Stimulated activated CD4-positive, alpha-beta T cell treated with anti-CD3 and anti-CD28 coated beads, Interleukin-15, amount 100 ng/mL, for 1 hour (primary cell): ENCODE measurements around the gene TSHZ2.
"Not testable (repeated sequence)": the region's sequence is repeated elsewhere in the genome, so short reads cannot be mapped to it uniquely, and the experiment has no call there.

Source experiments
- DNase-seq, 2 donors: peaks; one replicate each; pipeline ENCODE4 v3.0.0-alpha.2; 2020; ENCODE audit warnings: low read depth in 1 of 2, low spot score in 1 of 2

The TSHZ2 gene

DNA sequence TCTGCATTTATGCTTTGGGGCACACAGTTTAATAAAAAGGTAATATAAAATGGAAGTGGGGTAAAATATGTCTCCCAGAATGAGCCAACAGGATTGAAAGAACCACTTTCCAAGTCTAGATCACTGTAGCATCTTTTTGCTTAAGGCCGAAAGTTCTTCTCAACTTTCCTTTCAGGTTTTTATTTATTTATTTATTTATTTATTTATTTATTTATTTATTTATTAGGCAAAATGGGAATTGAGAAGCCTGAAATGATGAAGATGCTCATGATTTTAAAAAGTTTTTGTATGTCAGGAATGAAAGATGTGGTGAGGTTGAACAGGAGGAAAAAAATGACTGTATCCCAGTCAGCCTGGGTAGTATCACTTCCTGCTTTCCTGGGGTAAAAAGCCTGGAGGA lies 24.0 kb downstream of the TSHZ2 start:
- no peak for DNase-seq

DNA sequence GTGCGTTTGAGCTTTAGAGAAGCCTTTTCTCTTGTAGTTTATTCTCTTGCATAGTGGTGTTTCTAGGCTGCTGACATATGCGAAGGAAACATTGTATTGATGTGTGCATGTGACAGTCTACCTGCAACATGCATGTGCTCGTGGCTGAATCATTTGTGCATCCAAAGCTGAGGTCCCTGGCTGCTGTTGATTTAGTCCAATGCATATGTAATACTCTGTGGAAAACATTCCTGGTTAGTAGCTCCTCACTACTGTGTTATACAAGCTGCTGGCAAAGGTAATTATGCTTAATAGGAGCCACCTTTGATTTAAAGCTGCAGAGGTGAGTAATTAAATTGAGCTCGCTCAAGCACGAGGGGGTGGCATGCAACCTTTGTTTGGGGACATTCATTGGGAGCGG lies 24.5 kb downstream of the TSHZ2 start:
- DNase-seq = no peak

DNA sequence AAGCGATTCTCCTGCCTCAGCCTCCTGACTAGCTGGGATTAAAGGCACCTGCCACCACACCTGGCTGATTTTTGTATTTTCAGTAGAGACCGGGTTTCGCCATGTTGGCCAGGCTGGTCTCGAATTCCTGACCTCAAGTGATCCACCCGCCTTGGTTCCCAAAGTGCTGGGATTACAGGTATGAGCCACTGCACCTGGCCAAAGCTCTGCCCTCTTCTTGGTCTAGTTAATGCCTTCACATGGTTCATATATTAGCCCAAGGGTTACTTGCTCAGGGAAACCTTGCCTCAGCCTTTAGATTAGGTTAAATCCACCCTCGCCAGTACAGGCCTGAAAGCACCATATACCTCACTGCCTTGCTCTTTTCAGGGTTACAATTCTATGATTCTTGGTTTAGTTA lies 26.1 kb downstream of the TSHZ2 start:
- DNase-seq = no peak

DNA sequence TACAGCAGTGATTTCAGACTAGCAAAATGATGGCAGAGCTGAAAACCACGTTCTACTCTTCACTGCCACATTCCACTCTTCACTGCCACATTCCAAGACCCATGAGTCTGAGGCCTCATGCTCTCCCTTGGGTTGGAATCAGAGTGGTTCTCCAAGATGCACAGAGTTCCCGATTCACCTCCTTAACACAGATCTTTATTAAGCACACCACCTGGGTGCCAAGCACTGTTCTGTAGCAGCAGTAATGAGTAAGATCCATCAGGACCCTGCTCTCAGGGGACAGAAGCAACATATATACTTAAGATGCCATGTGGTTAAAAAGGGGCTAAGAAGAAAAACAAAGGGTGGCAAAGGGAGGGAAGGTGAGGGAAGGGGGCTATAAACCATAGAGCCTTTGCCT lies 26.9 kb downstream of the TSHZ2 start:
- no peak for DNase-seq

DNA sequence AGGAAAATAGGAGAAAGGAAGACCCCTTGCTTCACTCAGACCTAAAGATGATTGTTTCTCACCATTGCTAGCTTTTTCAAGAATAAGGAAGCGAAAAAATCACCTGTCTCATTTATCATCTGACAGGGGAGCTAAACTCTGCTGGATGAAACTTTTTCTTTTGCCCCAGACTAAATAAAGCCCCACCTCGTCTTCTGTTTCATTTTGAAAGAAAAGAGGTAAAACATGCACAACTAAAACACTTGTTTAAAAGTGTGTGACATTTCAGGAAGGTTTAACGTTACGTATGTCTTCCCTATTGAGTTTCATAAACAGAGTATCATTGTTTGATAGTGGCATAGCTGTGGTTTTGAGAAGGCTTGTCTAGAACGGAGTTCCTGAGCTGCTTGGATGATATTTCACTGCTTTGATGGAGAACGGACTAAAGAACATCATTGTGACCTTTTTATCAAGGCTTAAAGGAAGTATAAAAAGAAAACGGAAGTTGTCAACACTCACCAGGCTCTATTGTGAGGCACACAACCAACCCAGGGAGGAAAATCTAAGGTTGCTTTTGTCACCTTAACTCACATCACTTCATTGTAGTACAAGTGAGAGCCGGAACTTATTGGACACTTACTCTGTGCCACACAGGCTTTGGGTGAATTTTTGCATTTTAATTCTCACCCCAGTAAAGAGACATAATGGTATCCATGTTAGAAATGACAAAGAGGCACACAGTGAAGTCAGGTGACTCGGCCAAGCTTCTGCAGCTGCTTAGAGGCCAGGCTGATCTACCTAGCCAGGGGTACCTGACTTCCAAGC lies 29.5 kb downstream of the TSHZ2 start:
- DNase-seq = no peak

DNA sequence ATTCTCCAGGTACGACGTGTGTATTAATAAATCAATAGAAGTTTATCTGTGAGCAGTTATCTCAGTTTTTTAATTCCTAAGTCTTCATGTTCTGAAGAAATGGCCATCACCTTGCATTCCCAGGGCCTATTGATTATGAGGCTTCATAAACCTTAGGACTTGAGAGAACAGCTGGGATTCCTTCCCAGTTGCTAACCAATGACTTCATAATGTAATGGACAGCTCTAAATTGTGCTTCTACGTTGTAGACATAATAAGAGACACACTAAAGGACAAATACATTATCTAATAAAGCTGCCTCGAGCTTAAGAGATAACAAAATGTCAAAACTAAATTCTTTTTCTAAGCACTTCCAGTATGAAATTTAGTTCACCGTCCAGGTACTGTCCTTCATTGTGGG lies 30.6 kb downstream of the TSHZ2 start:
- no peak for DNase-seq

DNA sequence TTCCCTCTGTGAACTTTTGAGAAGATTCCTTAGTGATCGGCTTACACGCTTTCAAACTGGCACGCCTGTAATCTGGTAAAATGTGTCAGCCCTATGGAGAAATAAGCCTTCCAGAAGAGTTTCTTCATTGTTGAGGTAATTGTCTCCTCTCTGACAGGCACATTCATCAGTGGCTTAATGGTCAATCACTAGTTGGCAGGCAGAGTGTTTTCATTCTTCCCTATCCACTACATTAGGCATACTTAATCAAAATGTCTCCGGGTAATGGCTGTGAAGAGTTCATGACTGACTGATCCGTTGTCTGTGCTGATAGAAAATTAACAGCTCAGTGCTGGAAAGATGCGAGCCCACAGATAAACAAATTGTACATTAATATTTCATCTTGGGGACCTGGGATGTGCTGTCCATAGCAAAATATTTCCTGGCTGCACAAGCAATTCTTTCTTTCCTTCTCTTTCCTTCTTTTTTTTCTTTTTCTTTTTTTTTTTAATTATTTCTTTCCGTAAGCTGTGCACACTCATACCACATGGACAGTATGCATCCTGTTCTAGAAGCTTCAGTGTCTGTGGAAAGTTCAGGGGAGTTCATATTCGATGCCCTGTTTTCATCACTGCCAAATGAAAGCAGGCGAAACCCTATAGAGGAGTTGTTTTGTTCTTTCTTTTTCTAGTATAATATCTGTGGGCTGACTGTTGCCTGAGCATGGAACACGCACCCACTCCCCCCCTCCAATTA lies 31.4 kb downstream of the TSHZ2 start:
- DNase-seq = no peak

DNA sequence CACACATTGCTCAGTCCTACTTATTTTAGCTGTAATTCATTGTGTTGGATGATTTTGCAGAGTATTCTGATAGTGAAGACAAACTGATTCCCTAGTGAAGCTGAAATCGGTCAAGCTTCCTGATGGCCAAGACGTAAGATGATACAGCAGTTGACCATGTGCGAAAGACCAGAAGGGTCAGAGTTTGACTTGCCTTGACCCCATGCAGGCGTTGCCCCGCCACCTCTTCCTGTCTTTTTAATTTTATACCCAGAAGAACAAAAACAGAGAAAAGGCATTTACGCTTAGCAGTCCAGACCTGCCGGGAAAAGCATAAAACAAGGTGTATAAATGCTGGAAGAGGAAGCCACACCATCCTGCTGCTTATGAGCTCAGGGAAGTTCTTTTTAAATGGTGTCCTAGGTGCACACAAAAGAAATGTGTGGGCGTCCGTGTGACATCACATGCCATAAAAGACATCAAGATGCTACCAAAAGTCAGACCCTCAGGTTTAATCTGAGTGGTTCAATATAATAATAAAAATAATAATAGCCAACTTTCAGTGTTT lies 32.2 kb downstream of the TSHZ2 start:
- DNase-seq = no peak

DNA sequence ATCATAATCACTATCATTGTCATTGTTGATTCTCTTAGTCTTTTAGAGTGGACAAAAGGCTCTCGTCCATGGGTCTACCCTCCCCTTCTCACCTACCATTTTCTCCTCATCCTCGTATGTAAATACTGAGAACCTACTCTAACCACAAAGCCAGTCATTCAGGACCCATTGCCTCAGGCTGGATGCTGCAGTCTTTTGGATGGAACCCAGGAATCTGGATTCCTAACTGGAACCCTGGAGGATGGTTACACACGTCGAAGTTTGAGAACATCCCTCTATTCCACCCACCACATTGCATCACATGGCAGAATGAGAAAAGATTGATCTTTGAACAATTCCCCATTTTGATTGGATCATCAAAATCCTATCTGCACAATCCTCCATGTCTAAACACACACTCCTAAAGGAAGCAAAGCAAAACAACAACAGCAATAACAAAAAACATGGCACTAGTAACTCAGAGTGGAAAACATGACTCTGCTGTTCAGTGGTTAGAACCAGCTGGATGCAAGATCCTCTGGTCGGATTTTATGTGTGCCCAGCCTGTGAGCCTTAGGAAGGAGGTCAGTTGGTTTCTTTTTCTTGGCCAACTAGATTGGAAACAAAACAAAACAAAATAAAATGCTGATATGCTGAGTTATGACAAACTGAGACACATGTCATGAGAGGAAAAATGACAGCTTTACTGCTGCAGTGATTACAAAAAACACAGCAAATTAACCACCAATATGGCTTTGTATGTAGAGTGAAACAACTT lies 38.0 kb downstream of the TSHZ2 start:
- DNase-seq = no peak

DNA sequence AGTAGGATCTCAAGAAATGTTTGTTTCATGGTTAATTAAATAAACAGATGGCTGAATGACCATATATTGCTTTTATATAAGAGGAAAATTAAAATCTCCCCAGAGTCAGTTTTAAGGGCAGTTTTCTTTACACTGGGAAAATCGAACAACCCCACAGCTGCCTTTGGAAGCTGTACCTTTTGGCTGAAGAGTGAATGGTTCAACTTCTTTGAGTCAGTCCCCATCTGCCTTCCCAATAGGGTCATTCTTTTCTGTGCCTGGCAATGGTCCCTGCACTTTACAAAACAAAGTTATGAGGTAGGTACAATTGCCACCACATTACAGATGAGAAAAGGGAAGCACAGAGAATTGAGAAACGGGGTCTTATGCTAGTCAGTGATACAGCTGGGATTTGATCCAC lies 39.5 kb downstream of the TSHZ2 start:
- no peak for DNase-seq

DNA sequence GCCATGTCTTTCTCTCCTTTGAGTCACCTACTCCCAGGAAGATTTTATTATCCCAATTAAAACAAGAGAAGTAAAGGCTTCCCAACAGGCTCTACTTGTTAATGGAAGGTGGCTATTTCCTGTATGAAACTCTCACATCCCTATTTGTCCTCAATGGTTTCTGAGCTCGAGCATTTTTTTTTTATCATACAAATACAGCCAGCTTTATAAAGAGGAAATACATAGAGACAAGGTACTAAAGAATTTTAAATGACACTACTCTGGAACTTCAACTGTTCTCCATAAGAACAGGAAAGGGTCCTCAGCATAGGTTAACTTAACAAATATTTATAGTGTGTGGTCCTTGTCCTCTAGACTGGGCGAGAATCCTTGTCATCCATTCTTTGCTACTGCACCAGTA lies 41.0 kb downstream of the TSHZ2 start:
- DNase-seq = no peak

DNA sequence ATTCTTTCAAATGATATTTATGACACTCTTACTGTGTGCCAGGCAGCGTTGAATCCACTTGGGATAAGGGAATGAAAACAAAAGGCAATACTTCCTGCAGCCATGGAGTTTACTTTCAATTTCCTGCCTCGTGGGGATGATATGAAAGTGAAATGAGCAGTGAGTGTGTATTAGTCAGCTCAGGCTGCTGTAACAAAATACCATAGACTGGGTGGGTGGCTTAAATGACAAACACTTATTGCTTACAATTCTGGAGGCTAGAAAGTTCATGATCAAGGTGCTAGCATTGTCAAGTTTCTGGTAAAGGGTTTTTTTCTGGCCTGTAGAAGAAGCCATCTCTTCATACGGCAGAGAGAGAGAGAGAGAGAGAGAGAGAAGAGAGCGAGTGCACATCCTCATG lies 41.7 kb downstream of the TSHZ2 start:
- DNase-seq = no peak

DNA sequence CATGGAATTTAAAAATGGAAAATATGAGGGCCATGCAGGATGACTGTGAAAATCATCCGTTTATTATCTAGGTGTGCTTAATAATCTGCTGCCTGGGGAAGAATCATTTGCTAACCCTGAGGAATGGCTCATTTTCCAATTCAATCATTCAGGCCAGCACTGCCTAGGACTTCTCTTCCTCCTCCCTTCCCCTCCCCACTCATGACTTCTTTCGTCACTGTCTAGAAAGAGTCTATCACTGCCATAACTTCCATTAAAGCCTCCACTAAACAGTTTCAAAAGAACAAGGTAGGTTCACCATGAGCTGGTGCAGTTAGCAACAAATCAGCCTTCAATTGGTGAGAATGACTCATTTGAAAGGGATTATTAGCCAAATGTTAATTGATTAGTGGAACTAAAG lies 43.9 kb downstream of the TSHZ2 start:
- DNase-seq = no peak

DNA sequence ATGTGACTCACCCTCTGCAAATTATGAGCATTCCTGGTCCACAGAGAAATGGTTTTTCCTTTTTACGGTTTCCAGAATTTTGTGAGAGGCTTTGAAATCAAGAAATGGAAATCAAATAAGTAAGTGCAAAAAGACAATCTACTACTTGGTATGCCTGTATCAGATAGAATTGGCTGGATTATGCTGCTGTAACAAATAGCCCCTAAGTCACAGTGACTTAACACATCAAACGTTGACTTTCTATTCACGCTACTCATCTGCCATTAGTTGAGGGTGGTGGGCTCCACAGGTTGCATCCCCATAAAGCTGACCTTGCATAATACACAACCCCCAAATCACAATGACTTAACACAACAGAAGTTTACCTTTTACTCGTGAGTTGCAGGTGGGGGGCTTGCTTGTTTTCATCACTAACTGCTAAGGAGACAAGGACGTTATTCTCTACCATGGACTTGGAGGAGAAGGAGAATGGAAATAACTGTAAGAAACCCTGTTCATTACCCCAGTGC lies 44.4 kb downstream of the TSHZ2 start:
- no peak for DNase-seq

DNA sequence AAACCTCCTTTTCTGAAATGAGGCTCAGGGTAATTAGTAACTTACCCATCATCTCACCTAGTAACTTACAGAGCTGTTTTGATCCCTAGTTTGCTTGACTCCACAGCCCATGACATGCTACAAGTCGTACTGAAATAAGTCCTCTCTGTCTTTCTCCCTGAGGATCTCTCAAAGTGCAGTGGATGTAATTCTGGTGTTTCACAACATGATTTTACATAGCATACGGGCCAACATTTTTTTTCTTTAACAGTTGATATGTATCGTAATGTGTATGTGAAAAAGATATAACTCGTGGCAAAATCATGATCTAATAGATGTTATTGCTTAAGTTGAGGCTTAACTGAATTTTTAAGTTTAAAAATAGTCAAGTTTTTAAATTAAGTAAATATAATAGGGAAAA lies 45.0 kb downstream of the TSHZ2 start:
- no peak for DNase-seq

DNA sequence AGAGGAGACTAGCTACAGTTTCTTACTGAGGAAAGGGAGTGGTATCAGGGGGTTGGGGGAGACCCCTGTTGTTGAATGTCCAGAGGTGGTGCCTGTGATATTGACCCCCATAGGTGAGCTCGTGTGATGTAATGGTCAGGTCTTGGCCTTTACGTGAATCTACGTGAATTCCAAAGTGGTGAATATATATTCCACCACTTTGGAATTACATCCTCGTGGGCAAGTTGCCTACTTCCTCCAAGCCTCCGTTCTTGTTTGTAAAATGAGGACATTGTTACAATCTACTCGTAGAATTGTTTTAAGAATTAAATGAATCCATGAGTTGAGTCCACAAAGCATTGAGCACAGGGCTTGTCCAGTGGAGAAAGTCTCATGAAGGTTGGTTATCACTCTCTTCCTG lies 47.3 kb downstream of the TSHZ2 start:
- DNase-seq = no peak

DNA sequence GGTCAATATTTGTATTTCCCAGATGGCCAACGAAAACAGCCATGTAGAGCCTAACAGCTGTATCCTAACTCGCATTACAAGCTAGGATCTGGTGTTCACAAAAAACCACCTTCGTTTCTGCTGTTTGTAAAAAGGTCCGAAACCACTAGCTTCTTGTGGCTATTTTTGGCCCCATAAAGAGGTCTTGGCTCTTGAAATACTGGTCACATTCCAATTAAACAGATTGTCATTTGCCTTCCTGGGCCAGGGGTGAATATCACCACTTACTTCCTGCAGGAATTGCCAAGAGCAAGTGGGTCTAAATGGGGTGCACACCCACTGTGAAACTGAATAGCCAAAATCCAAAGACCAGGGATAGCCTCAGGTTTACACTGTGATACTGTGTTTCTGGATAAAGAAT lies 48.2 kb downstream of the TSHZ2 start:
- no peak for DNase-seq

DNA sequence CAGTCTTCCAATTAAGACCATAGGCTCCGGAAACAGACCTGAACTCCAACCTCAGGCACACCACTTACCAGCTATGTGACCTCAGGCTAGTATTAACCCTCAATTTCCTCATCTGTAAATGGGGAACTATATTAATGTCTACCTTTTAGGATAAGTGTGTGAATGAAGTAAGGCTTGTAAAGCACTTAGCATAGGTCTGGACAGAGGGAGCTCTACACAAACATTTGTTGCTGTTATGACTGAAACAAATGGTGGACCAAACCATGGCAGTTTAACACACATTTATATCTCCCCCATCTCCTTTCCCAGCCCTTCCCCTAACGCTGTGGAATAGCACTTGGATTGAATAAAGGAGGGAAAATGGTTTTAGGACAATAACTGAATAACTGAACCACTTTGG lies 48.7 kb downstream of the TSHZ2 start:
- no peak for DNase-seq

DNA sequence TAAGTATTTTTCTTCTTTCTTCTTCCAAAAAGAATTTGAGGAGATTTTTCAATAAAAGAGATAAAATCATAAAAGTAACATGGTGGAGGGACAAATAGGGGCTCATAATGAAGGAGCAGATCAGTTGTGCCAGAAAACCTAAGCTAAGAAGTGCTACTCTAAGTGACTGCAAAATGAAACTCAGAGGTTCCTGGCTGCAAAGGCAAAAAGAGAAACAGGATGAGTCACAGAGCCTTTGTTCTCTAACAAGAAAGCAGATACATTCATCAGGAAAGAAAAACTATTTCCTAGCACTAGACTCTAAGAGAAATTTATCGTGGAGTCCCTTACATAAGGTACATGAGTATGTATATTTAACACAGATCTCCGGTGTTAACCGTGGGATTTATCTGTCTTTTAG lies 49.8 kb downstream of the TSHZ2 start:
- no peak for DNase-seq

DNA sequence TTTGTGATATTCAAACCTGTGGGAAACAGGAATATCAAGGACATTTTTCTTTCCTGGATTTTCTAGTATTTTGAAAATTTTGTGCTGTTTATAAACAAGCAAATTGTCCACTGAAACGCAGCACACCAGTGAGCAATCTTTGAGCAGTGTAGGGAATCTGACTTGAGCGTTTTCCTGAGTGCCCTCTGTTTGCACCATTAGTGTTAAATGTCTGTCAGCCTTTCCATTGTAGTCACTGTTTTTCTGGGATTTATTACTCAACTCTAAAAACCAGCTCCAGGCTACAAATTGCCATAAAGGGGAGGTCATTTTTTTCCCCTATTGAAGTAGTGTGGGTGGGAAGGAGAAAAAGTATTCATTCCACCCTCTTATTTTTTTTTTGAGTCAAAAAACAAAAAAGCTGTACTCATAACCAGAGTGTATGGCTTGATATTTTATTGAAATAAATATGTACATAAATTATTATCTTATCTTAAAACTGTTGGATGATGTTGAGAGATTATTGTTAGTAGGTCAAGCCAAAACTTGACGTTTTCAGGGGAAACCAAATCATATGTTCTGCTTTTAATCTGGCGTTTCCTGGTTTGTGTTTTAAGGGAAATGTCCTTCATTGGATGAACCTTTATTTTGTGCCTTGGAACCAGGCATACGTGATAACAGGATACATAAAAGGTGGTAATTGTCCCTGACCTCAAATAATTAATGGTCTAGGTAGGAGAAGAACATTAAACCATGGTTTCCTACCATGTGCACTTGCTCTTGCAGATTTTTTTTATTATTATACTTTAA lies 51.8 kb downstream of the TSHZ2 start:
- no peak for DNase-seq

DNA sequence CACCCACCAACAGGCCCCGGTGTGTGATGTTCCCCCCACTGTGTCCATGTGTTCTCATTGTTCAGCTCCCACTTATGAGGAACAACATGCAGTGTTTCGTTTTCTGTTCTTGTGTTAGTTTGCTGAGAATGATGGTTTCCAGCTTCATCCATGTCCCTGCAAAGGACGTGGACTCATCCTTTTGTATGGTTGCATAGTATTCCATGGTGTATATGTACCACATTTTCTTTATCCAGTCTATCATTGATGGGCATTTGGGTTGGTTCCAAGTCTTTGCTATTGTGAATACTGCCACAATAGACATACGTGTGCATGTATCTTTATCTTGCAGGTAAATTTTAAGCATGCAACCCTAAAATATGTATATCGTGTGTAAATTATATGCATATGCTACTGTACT lies 52.5 kb downstream of the TSHZ2 start:
- DNase-seq = not testable (repeated sequence)
